Fibroblast of the aortic adventitia (primary cell): Measurements from ENCODE around the gene MDN1. TPM values are rescaled to one million over a fixed set of nuclear protein-coding genes. Genes with fewer than 3 reads are reported as not detected.
"Not testable (repeated sequence)": the region's sequence is repeated elsewhere in the genome, so short reads cannot be mapped to it uniquely, and the experiment has no call there.

ENCODE experiments used
- DNase-seq: peaks from one replicate; pipeline ENCODE4 v3.0.0-alpha.2; 2010; ENCODE audit warnings: low read depth
- H3K4me3 ChIP-seq: 2 replicates; pipeline ENCODE4 v1.5.1; 2011; ENCODE audit warnings: low read depth, mild to moderate bottlenecking, control low read depth, low read length, moderate library complexity
- total RNA-seq: library from RNA; depleted of rRNA; stranded (reverse); fragments of >200 nt; gene quantifications from 2 replicates; pipeline ENCODE4 v1.2.3, GENCODE V29; 2012; ENCODE audit warnings: low replicate concordance
- TF ChIP-seq, protein P1 (sequence below): IDR thresholded peaks from 2 replicates; pipeline ENCODE4 v1.5.1; 2011; ENCODE audit warnings: mild to moderate bottlenecking, low read length, control low read depth, inconsistent platforms; ENCODE audit not compliant: insufficient read depth

The MDN1 gene
- total RNA-seq, 1 donor: 29.0 TPM

DNA sequence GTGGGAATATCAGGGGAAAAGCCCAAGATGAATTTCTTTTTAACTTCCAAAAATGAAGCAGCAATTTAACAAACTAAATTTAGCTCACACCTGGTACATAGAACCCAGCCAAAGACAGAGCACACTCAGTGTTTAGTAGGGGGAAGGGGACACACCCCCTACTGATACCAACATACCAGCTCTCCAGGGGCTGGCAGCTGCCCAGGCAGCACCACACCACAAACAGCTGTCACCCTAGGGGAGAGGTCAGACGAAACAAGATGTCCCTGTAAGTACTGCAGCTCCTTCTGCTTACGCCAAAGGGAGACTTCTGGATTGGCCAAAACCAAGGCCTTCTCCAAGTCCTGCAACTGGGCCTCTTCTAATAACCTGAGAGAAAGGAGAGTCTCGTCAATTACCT, 26.0 kb downstream of the MDN1 start:
- DNase-seq: no peak
- TF ChIP-seq, protein P1, sequence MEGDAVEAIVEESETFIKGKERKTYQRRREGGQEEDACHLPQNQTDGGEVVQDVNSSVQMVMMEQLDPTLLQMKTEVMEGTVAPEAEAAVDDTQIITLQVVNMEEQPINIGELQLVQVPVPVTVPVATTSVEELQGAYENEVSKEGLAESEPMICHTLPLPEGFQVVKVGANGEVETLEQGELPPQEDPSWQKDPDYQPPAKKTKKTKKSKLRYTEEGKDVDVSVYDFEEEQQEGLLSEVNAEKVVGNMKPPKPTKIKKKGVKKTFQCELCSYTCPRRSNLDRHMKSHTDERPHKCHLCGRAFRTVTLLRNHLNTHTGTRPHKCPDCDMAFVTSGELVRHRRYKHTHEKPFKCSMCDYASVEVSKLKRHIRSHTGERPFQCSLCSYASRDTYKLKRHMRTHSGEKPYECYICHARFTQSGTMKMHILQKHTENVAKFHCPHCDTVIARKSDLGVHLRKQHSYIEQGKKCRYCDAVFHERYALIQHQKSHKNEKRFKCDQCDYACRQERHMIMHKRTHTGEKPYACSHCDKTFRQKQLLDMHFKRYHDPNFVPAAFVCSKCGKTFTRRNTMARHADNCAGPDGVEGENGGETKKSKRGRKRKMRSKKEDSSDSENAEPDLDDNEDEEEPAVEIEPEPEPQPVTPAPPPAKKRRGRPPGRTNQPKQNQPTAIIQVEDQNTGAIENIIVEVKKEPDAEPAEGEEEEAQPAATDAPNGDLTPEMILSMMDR: no peak
- H3K4me3 ChIP-seq: no peak overlapping the region

- DNase-seq: no peak
- H3K4me3 ChIP-seq: no peak overlapping the region
- TF ChIP-seq, protein P1: peak; percentile 29
Measured at GRCh38 chr6:89792881-89793280, 26.7 kb downstream of the MDN1 start.

DNA sequence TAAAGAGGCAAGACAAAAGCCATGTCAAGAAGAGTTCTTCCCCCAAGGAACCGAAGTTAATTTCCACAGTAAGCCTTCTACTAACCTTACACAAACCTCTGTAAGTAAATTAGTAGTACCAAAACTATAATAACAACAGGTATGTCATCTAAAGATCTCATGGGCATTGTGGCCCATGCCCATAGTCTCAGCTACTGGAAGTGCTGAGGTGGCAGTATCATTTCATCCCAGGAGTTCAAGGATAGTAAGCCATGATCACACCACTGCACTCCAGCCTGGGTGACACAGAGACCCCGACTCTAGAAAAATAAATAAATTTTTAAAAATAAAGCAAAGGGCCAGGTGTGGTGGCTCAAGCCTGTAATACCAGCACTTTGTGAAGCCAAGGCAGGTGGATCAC, 29.2 kb downstream of the MDN1 start:
- H3K4me3 ChIP-seq: no peak overlapping the region
- DNase-seq: no peak
- TF ChIP-seq, protein P1: no peak

DNA sequence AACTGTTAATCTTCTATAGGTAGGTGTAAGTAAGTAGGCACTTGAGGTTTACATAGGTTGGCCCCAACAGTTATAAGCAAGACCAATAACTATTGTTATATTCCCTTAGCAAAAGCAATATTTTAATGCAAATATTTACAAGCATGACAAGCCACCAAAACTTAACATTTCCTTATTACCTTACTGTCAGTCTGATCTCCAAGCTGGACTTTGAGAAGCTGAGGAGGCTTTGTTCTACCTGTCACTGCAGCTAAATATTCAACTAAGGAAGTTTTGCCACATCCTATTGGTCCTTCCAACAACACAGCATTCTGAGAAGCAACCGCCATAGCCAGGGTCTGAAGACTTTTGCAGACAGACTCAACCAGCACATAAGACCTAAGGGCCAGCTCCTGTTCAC, 29.6 kb downstream of the MDN1 start:
- DNase-seq: no peak
- H3K4me3 ChIP-seq: no peak overlapping the region
- TF ChIP-seq, protein P1: no peak

GRCh38 chr6:89787660-89788328, 31.8 kb downstream of the MDN1 start:
- no peak for DNase-seq
- H3K4me3 ChIP-seq: no peak overlapping the region
- TF ChIP-seq, protein P1: no peak

GRCh38 chr6:89786970-89787369, 32.6 kb downstream of the MDN1 start:
- TF ChIP-seq, protein P1: no peak

GRCh38 chr6:89784838-89785237, 34.8 kb downstream of the MDN1 start:
- no peak overlapping the region for H3K4me3 ChIP-seq
- DNase-seq: no peak

More at GRCh38 chr6:89786970-89787369, 32.6 kb downstream of the MDN1 start:
- no peak overlapping the region for H3K4me3 ChIP-seq
- no peak for DNase-seq

GRCh38 chr6:89783293-89783692, 36.3 kb downstream of the MDN1 start:
- H3K4me3 ChIP-seq, DNase-seq: not testable (repeated sequence)

More at GRCh38 chr6:89784838-89785237, 34.8 kb downstream of the MDN1 start:
- TF ChIP-seq, protein P1: no peak
